K562 treated with DMSO at 1 percent for 48 hours (cell line): Measurements from ENCODE around the gene FASN. TPM values are rescaled to one million over a fixed set of nuclear protein-coding genes. Genes with fewer than 3 reads are reported as not detected.

ENCODE experiments used
- total RNA-seq: library from RNA; unstranded; fragments of 300-600 nt; gene quantifications from 2 replicates; pipeline ENCODE4 v1.2.3, GENCODE V29; 2022; ENCODE audit warnings: low replicate concordance; ENCODE audit errors: extremely low read depth

The FASN gene
- 80.4 TPM in 1 of 2 replicates, not detected in the other for total RNA-seq

GRCh38 chr17:82098169-82098938, at the start of gene FASN:
FASN (minus strand) TSS chr17:82098236; CDS start chr17:82096445, 1,791 bp downstream.

GRCh38 chr17:82065638-82066303, 32.3 kb downstream of the FASN start, which contains the start of gene DUS1L:
DUS1L (minus strand) TSS chr17:82065804; CDS start chr17:82065059, 745 bp downstream.

DNA sequence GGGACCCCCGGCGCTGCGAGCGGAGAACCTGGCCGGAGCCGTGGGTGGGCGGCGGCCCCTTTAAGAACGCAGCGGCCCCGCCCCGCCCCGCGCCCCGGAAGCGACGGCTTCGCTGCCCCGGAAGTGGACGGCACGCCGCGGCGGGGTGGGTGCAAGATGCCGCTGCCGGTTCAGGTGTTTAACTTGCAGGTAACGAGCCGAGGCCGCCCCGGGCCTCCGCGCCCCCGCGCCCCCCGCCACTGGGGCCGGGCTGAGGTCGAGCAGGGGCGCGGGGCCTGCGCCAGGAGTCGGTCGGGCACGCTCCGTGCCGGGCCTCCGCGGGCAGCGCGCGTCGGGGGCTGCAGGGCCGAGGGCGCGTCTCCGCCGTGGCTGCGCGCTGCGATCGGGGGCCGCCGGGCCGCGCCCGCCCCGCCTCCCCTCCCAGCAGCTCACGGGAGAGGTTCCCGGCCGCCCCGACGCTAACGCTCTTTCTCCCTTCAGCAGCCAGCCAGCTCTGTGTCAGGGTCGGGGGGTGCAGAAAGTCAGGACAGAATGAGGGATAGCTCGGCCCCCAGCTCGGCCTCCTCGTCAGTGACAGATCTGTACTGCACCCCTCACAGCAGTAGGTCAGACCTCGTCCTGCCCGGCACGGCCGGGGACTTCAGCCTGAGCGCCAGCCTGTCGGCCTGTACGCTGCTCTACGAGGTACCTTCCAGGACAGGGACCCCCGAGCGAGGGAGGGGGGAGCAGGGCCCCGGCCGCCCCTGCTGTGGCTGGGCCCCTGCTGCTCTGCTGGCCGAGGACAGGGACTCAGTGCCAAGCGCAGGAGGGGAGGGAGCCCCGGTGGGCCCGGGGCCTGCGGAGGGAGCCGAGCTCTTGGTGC, 46.0 kb downstream of the FASN start, which contains the start of the genes GPS1 and RFNG:
GPS1 (plus strand) TSS at position 123 of the 862 bp plus-strand sequence; CDS start at position 157, 34 bp downstream.
RFNG (minus strand) TSS at position 36 of the 862 bp plus-strand sequence. CDS start 45 bp downstream, outside the sequence.

DNA sequence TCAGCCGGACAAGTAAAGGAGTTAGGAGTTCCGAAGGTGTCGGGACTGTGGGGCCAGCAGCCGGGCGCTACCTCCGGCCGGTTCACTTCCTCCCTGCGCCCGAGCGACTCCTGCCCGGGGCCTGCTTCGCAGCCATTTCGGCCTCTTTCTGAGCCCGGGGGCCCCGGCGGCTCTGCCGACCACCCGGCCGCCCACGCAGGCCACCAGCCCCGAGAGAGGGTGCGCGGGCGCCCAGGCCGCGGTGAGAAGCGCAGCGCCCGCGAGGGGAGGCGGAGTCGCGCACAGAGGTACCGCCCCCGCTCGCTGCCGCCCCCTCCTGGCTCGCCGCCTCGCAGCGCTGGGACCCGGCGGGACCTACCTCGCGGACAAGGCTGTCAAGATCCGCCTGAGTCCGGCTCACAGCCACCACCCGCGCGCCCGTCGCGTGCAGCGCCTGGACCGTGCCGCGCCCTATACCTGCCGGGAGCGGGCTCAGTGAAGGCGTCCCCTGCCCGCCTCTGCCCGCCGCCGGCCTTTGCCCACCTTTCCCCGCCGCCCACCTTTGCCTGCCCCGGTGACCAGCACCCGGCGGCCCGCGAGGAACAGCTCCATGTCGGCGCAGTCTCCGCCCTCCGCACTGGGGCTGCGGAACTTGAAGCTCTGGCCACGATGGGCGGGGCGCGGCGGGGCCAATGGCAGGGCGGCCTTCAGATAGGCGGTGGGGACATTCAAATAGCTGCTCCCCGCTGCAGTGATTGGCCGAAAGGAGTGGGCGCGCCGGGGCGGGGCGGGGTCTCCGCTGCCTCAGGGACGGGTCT, 60.7 kb downstream of the FASN start, which contains the start of gene DCXR:
DCXR (minus strand) TSS at position 606 of the 797 bp plus-strand sequence; CDS start at position 591, 15 bp downstream.

GRCh38 chr17:82031303-82031884, 66.6 kb downstream of the FASN start, which contains the start of gene RAC3:
RAC3 (plus strand) TSS chr17:82031678; CDS start chr17:82031762, 84 bp downstream.

Other genes starting within 250 kb of the FASN start
- gene P4HB, start 237.7 kb downstream of the FASN start, total RNA-seq: 1,566 TPM in 1 of 2 replicates, not detected in the other
- gene ARHGDIA, start 226.9 kb downstream of the FASN start, total RNA-seq: 847 TPM in 1 of 2 replicates, not detected in the other
- not detected in 2 replicates for gene ALYREF, start 206.7 kb downstream of the FASN start, total RNA-seq
- 1,946 TPM in 1 of 2 replicates, not detected in the other for gene ANAPC11, start 206.5 kb downstream of the FASN start, total RNA-seq
- not detected in 2 replicates for gene NPB, start 196.0 kb downstream of the FASN start, total RNA-seq
- not detected in 2 replicates for gene PCYT2, start 186.8 kb downstream of the FASN start, total RNA-seq
- gene SIRT7, start 180.1 kb downstream of the FASN start, total RNA-seq: not detected in 2 replicates
- not detected in 2 replicates for gene MAFG, start 170.5 kb downstream of the FASN start, total RNA-seq
- not detected in 2 replicates for gene PYCR1, start 160.9 kb downstream of the FASN start, total RNA-seq
- not detected in 2 replicates for gene MYADML2, start 151.0 kb downstream of the FASN start, total RNA-seq
- gene NOTUM, start 137.0 kb downstream of the FASN start, total RNA-seq: not detected in 2 replicates
- not detected in 2 replicates for gene ASPSCR1, start 120.6 kb downstream of the FASN start, total RNA-seq
- not detected in 2 replicates for gene CENPX, start 75.4 kb downstream of the FASN start, total RNA-seq
- not detected in 2 replicates for gene LRRC45, start 74.9 kb downstream of the FASN start, total RNA-seq
- gene RAC3, start 66.6 kb downstream of the FASN start, total RNA-seq: not detected in 2 replicates
- gene DCXR, start 60.5 kb downstream of the FASN start, total RNA-seq: not detected in 2 replicates
- gene RFNG, start 46.4 kb downstream of the FASN start, total RNA-seq: not detected in 2 replicates
- gene GPS1, start 46.3 kb downstream of the FASN start, total RNA-seq: 331 TPM in 1 of 2 replicates, not detected in the other
- not detected in 2 replicates for gene DUS1L, start 32.4 kb downstream of the FASN start, total RNA-seq
- not detected in 2 replicates for gene CCDC57, start 114.6 kb upstream of the FASN start, total RNA-seq
- gene SLC16A3, start 130.8 kb upstream of the FASN start, total RNA-seq: not detected in 2 replicates
- 111 TPM in 1 of 2 replicates, not detected in the other for gene CSNK1D, start 175.5 kb upstream of the FASN start, total RNA-seq
- gene CD7, start 219.4 kb upstream of the FASN start, total RNA-seq: not detected in 2 replicates
- gene SECTM1, start 235.5 kb upstream of the FASN start, total RNA-seq: not detected in 2 replicates